GM04504 (cell line): Measurements from ENCODE around the gene SIDT2.
A peak's percentile ranks its signal among the peaks of the same experiment; 100 is the strongest.
"Not testable (repeated sequence)": the region's sequence is repeated elsewhere in the genome, so short reads cannot be mapped to it uniquely, and the experiment has no call there.

Source experiments
- DNase-seq: peaks from one replicate; pipeline ENCODE4 v3.0.0-alpha.2; 2012; ENCODE audit warnings: low read depth

Gene SIDT2

GRCh38 chr11:117204283-117205080, 25.9 kb downstream of the SIDT2 start:
- no peak for DNase-seq

- no peak for DNase-seq
These were observed 26.8 kb downstream of the SIDT2 start for GRCh38 chr11:117205211-117205818.

- DNase-seq: not testable (repeated sequence)
These were observed 27.6 kb downstream of the SIDT2 start for GRCh38 chr11:117206111-117206510.

GRCh38 chr11:117206859-117207258, 28.3 kb downstream of the SIDT2 start:
- DNase-seq: not testable (repeated sequence)

GRCh38 chr11:117207481-117207880, 28.9 kb downstream of the SIDT2 start:
- DNase-seq: not testable (repeated sequence)

- DNase-seq: not testable (repeated sequence)
These were observed 30.2 kb downstream of the SIDT2 start for GRCh38 chr11:117208710-117209109.

GRCh38 chr11:117209351-117210125, 31.0 kb downstream of the SIDT2 start:
- not testable (repeated sequence) for DNase-seq

- DNase-seq: no peak
These were observed 32.1 kb downstream of the SIDT2 start for GRCh38 chr11:117210620-117211019.

GRCh38 chr11:117212697-117213355, 34.3 kb downstream of the SIDT2 start:
- DNase-seq: no peak

GRCh38 chr11:117214404-117215110, 36.0 kb downstream of the SIDT2 start:
- no peak for DNase-seq

GRCh38 chr11:117217141-117218084, 38.9 kb downstream of the SIDT2 start:
- DNase-seq: no peak

GRCh38 chr11:117218133-117218915, 39.8 kb downstream of the SIDT2 start:
- no peak for DNase-seq

GRCh38 chr11:117219001-117219400, 40.5 kb downstream of the SIDT2 start:
- no peak for DNase-seq

GRCh38 chr11:117219455-117219854, 40.9 kb downstream of the SIDT2 start:
- no peak for DNase-seq

GRCh38 chr11:117219995-117220394, 41.5 kb downstream of the SIDT2 start:
- no peak for DNase-seq

- DNase-seq: no peak
These were observed 42.0 kb downstream of the SIDT2 start for GRCh38 chr11:117220568-117220967.

- no peak for DNase-seq
These were observed 42.6 kb downstream of the SIDT2 start for GRCh38 chr11:117220999-117221774.

GRCh38 chr11:117221775-117222517, 43.4 kb downstream of the SIDT2 start:
- DNase-seq: peak; percentile 24
